GM20000 (cell line): ENCODE measurements around the gene MAD2L1.
A peak's percentile ranks its signal among the peaks of the same experiment; 100 is the strongest.
"Not testable (repeated sequence)": the region's sequence is repeated elsewhere in the genome, so short reads cannot be mapped to it uniquely, and the experiment has no call there.

Experiments
- DNase-seq: peaks from one replicate; pipeline ENCODE4 v3.0.0; 2012; ENCODE audit warnings: low spot score
- TF ChIP-seq, protein P1 (sequence below): IDR thresholded peaks from 2 replicates; pipeline ENCODE4 v1.5.1; 2012; ENCODE audit warnings: mild to moderate bottlenecking, control low read depth; ENCODE audit errors: extremely low read depth, missing control alignments

Gene MAD2L1

GRCh38 chr4:120066517-120067340, at the start of gene MAD2L1:
Gene MAD2L1, minus strand, starts transcription at chr4:120066848. Its CDS starts 114 bp downstream, at chr4:120066734.
- DNase-seq, result peak; percentile 90
- TF ChIP-seq, protein P1, sequence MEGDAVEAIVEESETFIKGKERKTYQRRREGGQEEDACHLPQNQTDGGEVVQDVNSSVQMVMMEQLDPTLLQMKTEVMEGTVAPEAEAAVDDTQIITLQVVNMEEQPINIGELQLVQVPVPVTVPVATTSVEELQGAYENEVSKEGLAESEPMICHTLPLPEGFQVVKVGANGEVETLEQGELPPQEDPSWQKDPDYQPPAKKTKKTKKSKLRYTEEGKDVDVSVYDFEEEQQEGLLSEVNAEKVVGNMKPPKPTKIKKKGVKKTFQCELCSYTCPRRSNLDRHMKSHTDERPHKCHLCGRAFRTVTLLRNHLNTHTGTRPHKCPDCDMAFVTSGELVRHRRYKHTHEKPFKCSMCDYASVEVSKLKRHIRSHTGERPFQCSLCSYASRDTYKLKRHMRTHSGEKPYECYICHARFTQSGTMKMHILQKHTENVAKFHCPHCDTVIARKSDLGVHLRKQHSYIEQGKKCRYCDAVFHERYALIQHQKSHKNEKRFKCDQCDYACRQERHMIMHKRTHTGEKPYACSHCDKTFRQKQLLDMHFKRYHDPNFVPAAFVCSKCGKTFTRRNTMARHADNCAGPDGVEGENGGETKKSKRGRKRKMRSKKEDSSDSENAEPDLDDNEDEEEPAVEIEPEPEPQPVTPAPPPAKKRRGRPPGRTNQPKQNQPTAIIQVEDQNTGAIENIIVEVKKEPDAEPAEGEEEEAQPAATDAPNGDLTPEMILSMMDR, result no peak

DNA sequence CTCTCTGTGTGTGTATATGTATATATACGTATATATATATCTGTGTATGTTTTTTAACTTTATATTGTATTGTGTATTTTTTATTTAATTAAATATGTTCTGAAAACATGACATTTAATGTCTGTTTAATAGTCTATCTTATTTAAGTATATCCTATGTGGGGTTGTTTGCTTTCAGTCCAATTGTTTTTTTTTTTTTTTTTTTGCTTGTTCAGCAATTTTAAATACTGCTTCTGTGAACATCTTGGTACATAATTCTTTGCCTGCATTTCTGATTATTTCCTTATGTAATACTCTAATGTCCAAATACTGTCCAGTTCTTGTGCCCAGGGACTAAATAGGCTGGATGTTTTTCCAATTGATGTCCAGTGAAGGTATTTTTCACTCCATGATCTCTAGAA, 45.1 kb upstream of the MAD2L1 start:
- DNase-seq, result no peak
- TF ChIP-seq, protein P1, result no peak

- no peak for DNase-seq
- TF ChIP-seq, protein P1, result no peak
Observed at GRCh38 chr4:120109406-120109805, 42.8 kb upstream of the MAD2L1 start.

- peak; percentile 4 for DNase-seq
- TF ChIP-seq, protein P1, result no peak
Observed at GRCh38 chr4:120105472-120105871, 38.8 kb upstream of the MAD2L1 start.

GRCh38 chr4:120096508-120097297, 30.1 kb upstream of the MAD2L1 start:
- DNase-seq, result no peak
- TF ChIP-seq, protein P1, result no peak

DNA sequence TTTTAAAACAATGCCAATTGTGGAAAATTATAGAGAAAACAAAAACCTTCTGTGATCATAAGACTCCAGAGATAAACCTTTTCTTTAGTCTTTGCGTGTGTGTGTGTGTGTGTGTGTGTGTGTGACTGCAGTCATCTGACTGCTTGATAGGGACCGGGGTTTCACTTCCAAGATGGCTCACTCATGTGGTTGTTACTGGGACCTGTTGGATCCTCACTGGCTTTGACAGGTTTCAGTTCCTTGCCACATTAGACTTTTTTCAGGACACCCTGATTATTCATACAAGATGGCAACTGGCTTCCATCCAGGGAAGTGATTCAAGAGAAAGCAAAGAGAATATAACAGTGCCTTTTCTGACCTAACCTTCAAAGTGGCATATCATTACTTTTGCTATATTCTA, 21.9 kb upstream of the MAD2L1 start:
- no peak for DNase-seq
- TF ChIP-seq, protein P1, result no peak

DNA sequence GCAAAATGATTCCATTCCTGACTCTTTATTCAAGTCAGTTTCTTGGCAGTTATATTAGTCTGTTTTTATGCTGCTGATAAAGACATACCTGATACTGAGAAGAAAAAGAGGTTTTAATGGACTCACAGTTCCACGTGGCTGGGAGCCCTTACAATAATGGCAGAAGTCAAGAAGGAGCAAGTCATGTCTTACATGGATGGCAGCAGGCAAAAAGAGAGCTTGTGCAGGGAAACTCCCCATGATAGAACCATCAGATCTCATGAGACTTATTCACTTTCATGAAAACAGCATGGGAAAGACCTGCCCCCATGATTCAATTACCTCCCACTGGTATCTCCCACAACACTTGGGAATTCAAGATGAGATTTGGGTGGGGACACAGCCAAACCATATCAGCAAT, 21.4 kb upstream of the MAD2L1 start:
- not testable (repeated sequence) for DNase-seq
